Stimulated activated effector memory CD8-positive, alpha-beta T cell treated with anti-CD3 and anti-CD28 coated beads, Interleukin-12 subunit alpha, Interleukin-12 subunit beta, amount 100 ng/mL, for 72 hours (primary cell): Measurements from ENCODE around the gene C2CD2.

Experiments
- ATAC-seq: fragments of 150-1000 bp; cut with Tn5 transposase; 2 replicates; pipeline ENCODE4 v1.10.0; 2021
- DNase-seq, 2 donors: peaks; one replicate each; pipeline ENCODE4 v3.0.0; 2021 to 2022; ENCODE audit warnings: low spot score in 2 of 2
- H3K27ac Mint-ChIP-seq: one replicate; pipeline ENCODE4 v1.8.0; 2022; ENCODE audit warnings: mild to moderate bottlenecking, mixed read lengths
- H3K36me3 Mint-ChIP-seq: one replicate; pipeline ENCODE4 v1.8.0; 2022; ENCODE audit warnings: mild to moderate bottlenecking, mixed read lengths
- H3K4me1 Mint-ChIP-seq: one replicate; pipeline ENCODE4 v1.8.0; 2022; ENCODE audit warnings: mixed read lengths
- H3K4me3 Mint-ChIP-seq: one replicate; pipeline ENCODE4 v1.8.0; 2022; ENCODE audit warnings: mild to moderate bottlenecking, mixed read lengths
- H3K9me3 Mint-ChIP-seq: one replicate; pipeline ENCODE4 v1.8.0; 2022; ENCODE audit warnings: mixed read lengths

The C2CD2 gene

DNA sequence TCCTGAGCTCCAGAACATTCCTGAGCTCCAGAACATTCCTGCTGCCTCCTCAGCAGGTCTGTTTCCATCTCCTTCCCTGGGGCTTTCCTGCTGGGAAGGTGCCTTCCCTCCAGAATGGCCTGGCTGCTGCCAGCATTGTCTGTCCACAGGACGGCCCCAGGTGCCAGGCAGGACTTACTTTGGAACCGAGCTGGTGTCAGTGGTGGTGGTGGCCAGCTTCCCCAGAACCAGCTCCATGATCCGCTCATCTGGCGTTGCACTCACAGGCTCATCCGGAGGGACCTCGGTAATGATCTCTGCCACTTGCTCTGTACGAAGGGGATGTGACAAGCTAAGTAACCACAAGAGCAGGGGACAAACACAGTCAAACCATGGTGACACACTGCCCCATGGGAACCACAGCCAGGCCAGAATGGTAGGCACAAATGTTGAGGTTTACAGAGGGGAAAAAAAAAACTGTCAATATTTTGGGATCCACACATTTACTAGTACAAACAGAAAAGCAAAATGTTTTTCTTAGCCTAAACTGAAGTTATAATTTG lies 116.0 kb downstream of the C2CD2 start:
- Mint-ChIP-seq H3K4me3 (no peak overlapping the region), H3K4me1 (no peaks in the 10 kb centered on the region), H3K36me3 (peaks cover 39% of the 10 kb centered on the region), H3K9me3 (peaks cover 8% of the 10 kb centered on the region), H3K27ac (no peak overlapping the region)
- no peak for DNase-seq
- ATAC-seq = no peak

GRCh38 chr21:41836166-41837015 lies 117.4 kb downstream of the C2CD2 start:
- DNase-seq = no peak
- H3K4me3 Mint-ChIP-seq = no peak overlapping the region
- H3K4me1 Mint-ChIP-seq = no peaks in the 10 kb centered on the region
- H3K36me3 Mint-ChIP-seq = peaks cover 45% of the 10 kb centered on the region
- no peak for ATAC-seq
- H3K9me3 Mint-ChIP-seq = peaks cover 8% of the 10 kb centered on the region
- no peak overlapping the region for H3K27ac Mint-ChIP-seq

GRCh38 chr21:41835711-41836154 lies 118.1 kb downstream of the C2CD2 start:
- H3K4me3 Mint-ChIP-seq = no peak overlapping the region
- no peak for DNase-seq
- ATAC-seq = no peak
- H3K36me3 Mint-ChIP-seq = peaks cover 45% of the 10 kb centered on the region
- H3K4me1 Mint-ChIP-seq = no peaks in the 10 kb centered on the region
- no peak overlapping the region for H3K27ac Mint-ChIP-seq
- peaks cover 1% of the 10 kb centered on the region for H3K9me3 Mint-ChIP-seq
